GM21390 (cell line): Measurements from ENCODE around the gene HEMK1.

Experiments
- ATAC-seq: cut with Tn5 transposase; IDR thresholded peaks from one replicate; pipeline ENCODE4 v1.9.1; 2021; ENCODE audit not compliant: unreplicated experiment

The HEMK1 gene

GRCh38 chr3:50600141-50600753, 30.9 kb downstream of the HEMK1 start:
- no peak for ATAC-seq

- ATAC-seq = peak; percentile 73
Measured at GRCh38 chr3:50600841-50601591, 31.7 kb downstream of the HEMK1 start.

- no peak for ATAC-seq
Measured at GRCh38 chr3:50602595-50603191, 33.4 kb downstream of the HEMK1 start.

GRCh38 chr3:50603261-50604109, 34.2 kb downstream of the HEMK1 start:
- no peak for ATAC-seq

- ATAC-seq = no peak
Measured at GRCh38 chr3:50604110-50604621, 34.8 kb downstream of the HEMK1 start.

GRCh38 chr3:50604628-50605588, 35.6 kb downstream of the HEMK1 start:
- ATAC-seq = no peak

GRCh38 chr3:50605901-50606326, 36.6 kb downstream of the HEMK1 start:
- no peak for ATAC-seq

- ATAC-seq = no peak
Measured at GRCh38 chr3:50606596-50606995, 37.3 kb downstream of the HEMK1 start.

GRCh38 chr3:50607271-50608091, 38.2 kb downstream of the HEMK1 start:
- no peak for ATAC-seq

GRCh38 chr3:50608278-50608677, 39.0 kb downstream of the HEMK1 start:
- ATAC-seq = no peak

GRCh38 chr3:50609071-50609762, 39.9 kb downstream of the HEMK1 start:
- ATAC-seq = no peak

- no peak for ATAC-seq
Measured at GRCh38 chr3:50609763-50610085, 40.4 kb downstream of the HEMK1 start.

GRCh38 chr3:50610181-50610971, 41.1 kb downstream of the HEMK1 start:
- ATAC-seq = no peak

GRCh38 chr3:50610992-50611463, 41.7 kb downstream of the HEMK1 start:
- ATAC-seq = no peak

GRCh38 chr3:50611464-50612233, 42.3 kb downstream of the HEMK1 start, which contains the start of gene CISH:
CISH (minus strand) TSS chr3:50611774; CDS start chr3:50611650, 124 bp downstream.
- peak; percentile 76 for ATAC-seq

- ATAC-seq = peak; percentile 5
Measured at GRCh38 chr3:50612234-50612882, 43.0 kb downstream of the HEMK1 start.
